Trophoblast cell (in vitro differentiated cells and primary cell): ENCODE results near the gene FTO.
A peak's percentile ranks its signal among the peaks of the same experiment; 100 is the strongest.

ENCODE experiments used
- DNase-seq, 2 donors: peaks; one replicate each; pipeline ENCODE4 v3.0.0-alpha.2; 2016
- H2AFZ ChIP-seq: 2 replicates; pipeline ENCODE4 v1.6.1; 2013; ENCODE audit warnings: low read length, moderate library complexity, mild to moderate bottlenecking; ENCODE audit not compliant: insufficient read depth, poor library complexity
- H2AK5ac ChIP-seq: 2 replicates; pipeline ENCODE4 v1.6.1; 2013; ENCODE audit warnings: mild to moderate bottlenecking, low read length
- H2BK120ac ChIP-seq: 2 replicates; pipeline ENCODE4 v1.6.1; 2013; ENCODE audit warnings: low read length, mild to moderate bottlenecking, moderate library complexity; ENCODE audit not compliant: insufficient read depth, poor library complexity
- H2BK12ac ChIP-seq: 2 replicates; pipeline ENCODE4 v1.6.1; 2013; ENCODE audit warnings: mild to moderate bottlenecking, low read length, moderate library complexity
- H2BK5ac ChIP-seq: 2 replicates; pipeline ENCODE4 v1.6.1; 2013; ENCODE audit warnings: low read length, low read depth, moderate library complexity, mild to moderate bottlenecking; ENCODE audit not compliant: poor library complexity
- H3K14ac ChIP-seq: 2 replicates; pipeline ENCODE4 v1.6.1; 2013; ENCODE audit warnings: mild to moderate bottlenecking, low read length
- H3K18ac ChIP-seq: 2 replicates; pipeline ENCODE4 v1.6.1; 2013; ENCODE audit warnings: mild to moderate bottlenecking, low read length
- H3K23ac ChIP-seq: 2 replicates; pipeline ENCODE4 v1.6.1; 2013; ENCODE audit warnings: low read length
- H3K27ac ChIP-seq: 2 replicates; pipeline ENCODE4 v1.5.1; 2013; ENCODE audit warnings: low read depth, mild to moderate bottlenecking, inconsistent platforms, low read length, moderate library complexity
- H3K27me3 ChIP-seq: 2 replicates; pipeline ENCODE4 v1.6.1; 2013; ENCODE audit warnings: inconsistent platforms, mild to moderate bottlenecking, low read length, moderate library complexity; ENCODE audit not compliant: insufficient read depth
- H3K36me3 ChIP-seq, 2 experiments: 1 replicate in 1 of 2; 2 replicates in 1 of 2; pipeline ENCODE4 v1.6.1; 2013; ENCODE audit warnings: low read length in 2 of 2, mild to moderate bottlenecking in 2 of 2, moderate library complexity in 1 of 2; ENCODE audit not compliant: insufficient read depth in 2 of 2, control insufficient read depth in 1 of 2
- H3K4ac ChIP-seq: 2 replicates; pipeline ENCODE4 v1.6.1; 2013; ENCODE audit warnings: low read depth, mild to moderate bottlenecking, low read length, moderate library complexity
- H3K4me1 ChIP-seq, 2 experiments: 1 replicate in 1 of 2; 2 replicates in 1 of 2; pipeline ENCODE4 v1.6.1; 2013; ENCODE audit warnings: low read length in 2 of 2, mild to moderate bottlenecking in 2 of 2, moderate library complexity in 1 of 2; ENCODE audit not compliant: insufficient read depth in 2 of 2, control insufficient read depth in 1 of 2
- H3K4me2 ChIP-seq: 2 replicates; pipeline ENCODE4 v1.6.1; 2013; ENCODE audit warnings: inconsistent platforms, mild to moderate bottlenecking, low read length, moderate library complexity
- H3K4me3 ChIP-seq: 2 replicates; pipeline ENCODE4 v1.5.1; 2013; ENCODE audit warnings: mild to moderate bottlenecking, low read depth, low read length, inconsistent platforms
- H3K79me1 ChIP-seq: one replicate; pipeline ENCODE4 v1.6.1; 2013; ENCODE audit warnings: low read length
- H3K79me2 ChIP-seq: 2 replicates; pipeline ENCODE4 v1.6.1; 2013; ENCODE audit warnings: low read length, mild to moderate bottlenecking; ENCODE audit not compliant: control insufficient read depth, insufficient read depth, poor library complexity
- H3K9ac ChIP-seq: 2 replicates; pipeline ENCODE4 v1.6.1; 2013; ENCODE audit warnings: mild to moderate bottlenecking, low read length
- H3K9me3 ChIP-seq: 2 replicates; pipeline ENCODE4 v1.6.1; 2013; ENCODE audit warnings: low read depth, mild to moderate bottlenecking, control low read depth, inconsistent platforms, low read length; ENCODE audit not compliant: insufficient read depth
- H4K12ac ChIP-seq: 2 replicates; pipeline ENCODE4 v1.6.1; 2013; ENCODE audit warnings: low read depth, mild to moderate bottlenecking, low read length, moderate library complexity
- H4K8ac ChIP-seq: 2 replicates; pipeline ENCODE4 v1.6.1; 2013; ENCODE audit warnings: low read depth, mild to moderate bottlenecking, low read length, moderate library complexity
- H4K91ac ChIP-seq: one replicate; pipeline ENCODE4 v1.6.1; 2013; ENCODE audit warnings: low read depth, mild to moderate bottlenecking, low read length, moderate library complexity
- WGBS: extraction: QIAGEN DNeasy Blood & Tissue Kit; methylation state at CpG from one replicate; pipeline ENCODE4 v1.1.7; 2013; ENCODE audit warnings: missing lambda C conversion rate; ENCODE audit not compliant: insufficient read length, insufficient coverage; ENCODE audit errors: extremely low coverage; 5-methylcytosine and 5-hydroxymethylcytosine counted together

FTO gene

GRCh38 chr16:54093281-54093680 lies 389.3 kb downstream of the FTO start:
- Histone ChIP-seq H4K8ac (no peak overlapping the region), H3K4me3 (no peak overlapping the region), H3K36me3 (no peaks in the 10 kb centered on the region), H3K4me1 (no peaks in the 10 kb centered on the region), H3K27me3 (no peaks in the 10 kb centered on the region), H3K4me2 (no peak overlapping the region), H2AK5ac (no peak overlapping the region), H3K23ac (no peak overlapping the region), H3K9me3 (no peaks in the 10 kb centered on the region), H3K14ac (no peak overlapping the region), H3K9ac (no peak overlapping the region), H2BK12ac (no peak overlapping the region), H3K4ac (no peak overlapping the region), H3K27ac (no peak overlapping the region), H2BK120ac (no peak overlapping the region), H3K79me1 (no peaks in the 10 kb centered on the region), H4K91ac (no peak overlapping the region), H4K12ac (no peak overlapping the region), H3K18ac (no peak overlapping the region), H2BK5ac (no peak overlapping the region), H3K79me2 (no peaks in the 10 kb centered on the region), H2AFZ (no peak overlapping the region)
- no CpG with 5 or more reads among the region's 13 CpGs for WGBS
- DNase-seq: no peak

- no peak overlapping the region for H2AFZ ChIP-seq
- H3K23ac ChIP-seq: no peak overlapping the region
- DNase-seq: no peak
- no peak overlapping the region for H2AK5ac ChIP-seq
- no peaks in the 10 kb centered on the region for H3K27me3 ChIP-seq
- no peak overlapping the region for H3K4me3 ChIP-seq
- no peak overlapping the region for H4K12ac ChIP-seq
- no peak overlapping the region for H2BK5ac ChIP-seq
- no peak overlapping the region for H3K4ac ChIP-seq
- no peaks in the 10 kb centered on the region for H3K4me1 ChIP-seq
- WGBS: no CpG with 5 or more reads among the region's 10 CpGs
- H3K79me1 ChIP-seq: no peaks in the 10 kb centered on the region
- no peak overlapping the region for H3K18ac ChIP-seq
- no peak overlapping the region for H3K14ac ChIP-seq
- H2BK120ac ChIP-seq: no peak overlapping the region
- H3K9me3 ChIP-seq: no peaks in the 10 kb centered on the region
- no peak overlapping the region for H3K27ac ChIP-seq
- no peaks in the 10 kb centered on the region for H3K79me2 ChIP-seq
- H2BK12ac ChIP-seq: no peak overlapping the region
- no peaks in the 10 kb centered on the region for H3K36me3 ChIP-seq
- no peak overlapping the region for H4K91ac ChIP-seq
- H3K4me2 ChIP-seq: no peak overlapping the region
- H4K8ac ChIP-seq: no peak overlapping the region
- H3K9ac ChIP-seq: no peak overlapping the region
Measured at GRCh38 chr16:54094641-54095040, 390.7 kb downstream of the FTO start.

DNA sequence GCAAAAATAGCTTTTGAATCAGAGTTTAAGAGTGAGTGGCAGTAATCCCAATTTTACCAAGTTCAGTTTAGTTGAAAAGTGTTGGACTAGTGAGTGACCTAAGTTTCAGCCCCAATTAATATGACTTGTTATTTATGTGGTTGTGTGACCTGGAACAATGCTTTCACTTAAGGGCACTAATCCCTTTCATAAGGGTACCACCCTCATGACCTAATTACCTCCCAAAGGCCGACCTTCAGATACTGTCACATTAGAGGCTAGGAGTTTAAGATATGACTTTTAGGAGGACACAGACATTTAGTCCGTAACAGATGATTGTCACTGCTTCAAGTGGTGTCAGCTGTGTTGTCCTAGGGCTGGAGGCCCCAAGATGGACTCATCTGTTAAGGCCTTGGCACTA lies 392.7 kb downstream of the FTO start:
- no peak overlapping the region for H3K4ac ChIP-seq
- H3K27me3 ChIP-seq: no peaks in the 10 kb centered on the region
- no peak overlapping the region for H2BK5ac ChIP-seq
- no peak overlapping the region for H2BK12ac ChIP-seq
- no peak overlapping the region for H3K4me2 ChIP-seq
- H3K9ac ChIP-seq: no peak overlapping the region
- H3K27ac ChIP-seq: no peak overlapping the region
- no peaks in the 10 kb centered on the region for H3K79me1 ChIP-seq
- no peaks in the 10 kb centered on the region for H3K36me3 ChIP-seq
- no peak for DNase-seq
- H3K4me1 ChIP-seq: no peaks in the 10 kb centered on the region
- no peak overlapping the region for H3K23ac ChIP-seq
- H3K18ac ChIP-seq: no peak overlapping the region
- no peak overlapping the region for H3K4me3 ChIP-seq
- H4K91ac ChIP-seq: no peak overlapping the region
- WGBS: no CpG with 5 or more reads among the region's 2 CpGs
- no peaks in the 10 kb centered on the region for H3K79me2 ChIP-seq
- H3K9me3 ChIP-seq: no peaks in the 10 kb centered on the region
- no peak overlapping the region for H4K12ac ChIP-seq
- no peak overlapping the region for H2AFZ ChIP-seq
- no peak overlapping the region for H2BK120ac ChIP-seq
- H2AK5ac ChIP-seq: no peak overlapping the region
- H4K8ac ChIP-seq: no peak overlapping the region
- H3K14ac ChIP-seq: no peak overlapping the region

DNA sequence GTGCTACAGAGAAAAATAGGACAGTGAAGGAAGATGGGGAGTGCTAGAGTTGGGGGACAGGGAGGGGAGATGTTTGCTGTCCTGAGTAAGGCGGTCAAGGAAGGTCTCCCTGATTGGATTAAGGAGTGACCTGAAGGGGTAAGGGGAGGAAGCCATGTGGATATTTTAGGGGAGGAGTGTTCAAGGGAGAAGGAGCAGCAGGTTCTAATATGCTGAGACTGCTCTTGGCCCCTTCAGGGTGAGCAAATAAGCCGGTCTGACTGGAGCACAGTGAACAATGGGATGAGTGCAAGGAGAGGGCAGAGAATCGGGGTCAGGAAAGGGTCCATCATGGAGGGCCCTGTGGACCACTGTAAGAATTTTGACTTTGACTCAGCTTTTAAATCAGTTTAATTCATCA lies 393.8 kb downstream of the FTO start:
- Histone ChIP-seq H3K23ac (peak overlapping the region; percentile 44), H3K4ac (no peak overlapping the region), H3K79me1 (no peaks in the 10 kb centered on the region), H4K12ac (no peak overlapping the region), H3K27me3 (no peaks in the 10 kb centered on the region), H3K14ac (no peak overlapping the region), H3K9me3 (no peaks in the 10 kb centered on the region), H2BK5ac (no peak overlapping the region), H3K9ac (no peak overlapping the region), H2AK5ac (no peak overlapping the region), H3K79me2 (no peaks in the 10 kb centered on the region), H3K4me3 (no peak overlapping the region), H4K8ac (no peak overlapping the region), H2BK120ac (no peak overlapping the region), H3K27ac (no peak overlapping the region), H2AFZ (no peak overlapping the region), H3K4me1 (peaks cover 0 to 2% of the 10 kb centered on the region in 2 experiments), H3K18ac (no peak overlapping the region), H2BK12ac (no peak overlapping the region), H3K4me2 (no peak overlapping the region), H3K36me3 (no peaks in the 10 kb centered on the region), H4K91ac (no peak overlapping the region)
- no CpG with 5 or more reads among the region's 3 CpGs for WGBS
- DNase-seq: no peak
